H9 (cell line): ENCODE measurements around the gene CETN3. TPM values are rescaled to one million over a fixed set of nuclear protein-coding genes. Genes with fewer than 3 reads are reported as not detected.

Experiments used
- DNase-seq: peaks from one replicate; pipeline ENCODE4 v3.0.0-alpha.2; 2017
- H2AFZ ChIP-seq: one replicate; pipeline ENCODE4 v1.6.1; 2013; ENCODE audit warnings: mild to moderate bottlenecking, low read length, control low read depth, moderate library complexity
- H2AK5ac ChIP-seq: 2 replicates; pipeline ENCODE4 v1.6.1; 2013; ENCODE audit warnings: low read length, control low read depth, mixed read lengths; ENCODE audit not compliant: insufficient read length
- H2BK120ac ChIP-seq: one replicate; pipeline ENCODE4 v1.6.1; 2013; ENCODE audit warnings: low read depth, mild to moderate bottlenecking, low read length, control low read depth, inconsistent platforms; ENCODE audit not compliant: poor library complexity, severe bottlenecking
- H2BK12ac ChIP-seq: 2 replicates; pipeline ENCODE4 v1.6.1; 2013; ENCODE audit warnings: low read length, control low read depth, mixed read lengths, low read depth; ENCODE audit not compliant: insufficient read length
- H2BK15ac ChIP-seq: 2 replicates; pipeline ENCODE4 v1.6.1; 2013; ENCODE audit warnings: low read depth, low read length, control low read depth
- H2BK20ac ChIP-seq: one replicate; pipeline ENCODE4 v1.6.1; 2013; ENCODE audit warnings: low read depth, mild to moderate bottlenecking, low read length, control low read depth, inconsistent platforms; ENCODE audit not compliant: poor library complexity, severe bottlenecking
- H2BK5ac ChIP-seq: 2 replicates; pipeline ENCODE4 v1.6.1; 2013; ENCODE audit warnings: low read length, control low read depth, mixed read lengths; ENCODE audit not compliant: insufficient read length
- H3K14ac ChIP-seq: 2 replicates; pipeline ENCODE4 v1.6.1; 2013; ENCODE audit warnings: low read length, control low read depth; ENCODE audit not compliant: insufficient read depth
- H3K18ac ChIP-seq: 2 replicates; pipeline ENCODE4 v1.6.1; 2013; ENCODE audit warnings: low read depth, mild to moderate bottlenecking, mixed read lengths, low read length, control low read depth; ENCODE audit not compliant: insufficient read length
- H3K23ac ChIP-seq: 2 replicates; pipeline ENCODE4 v1.6.1; 2013; ENCODE audit warnings: low read length, control low read depth, mixed read lengths, low read depth; ENCODE audit not compliant: insufficient read length
- H3K23me2 ChIP-seq: 2 replicates; pipeline ENCODE4 v1.6.1; 2013; ENCODE audit warnings: low read depth, mild to moderate bottlenecking, mixed read lengths, low read length, control low read depth; ENCODE audit not compliant: insufficient read length, poor library complexity, severe bottlenecking
- H3K27ac ChIP-seq: 2 replicates; pipeline ENCODE4 v1.5.1; 2013; ENCODE audit warnings: low read length, control low read depth, mixed read lengths, low read depth; ENCODE audit not compliant: insufficient read length
- H3K27me3 ChIP-seq: 2 replicates; pipeline ENCODE4 v1.6.1; 2013; ENCODE audit warnings: low read length, control low read depth, inconsistent platforms; ENCODE audit not compliant: insufficient read depth
- H3K4ac ChIP-seq: 2 replicates; pipeline ENCODE4 v1.6.1; 2013; ENCODE audit warnings: low read depth, mild to moderate bottlenecking, control low read depth, inconsistent platforms, low read length, moderate library complexity
- H3K4me1 ChIP-seq: 2 replicates; pipeline ENCODE4 v1.6.1; 2013; ENCODE audit warnings: low read length, control low read depth, inconsistent platforms; ENCODE audit not compliant: insufficient read depth
- H3K4me2 ChIP-seq: 2 replicates; pipeline ENCODE4 v1.6.1; 2013; ENCODE audit warnings: low read length, control low read depth, mixed read lengths; ENCODE audit not compliant: insufficient read length, insufficient read depth
- H3K56ac ChIP-seq: 2 replicates; pipeline ENCODE4 v1.6.1; 2013; ENCODE audit warnings: low read depth, mild to moderate bottlenecking, mixed read lengths, low read length, control low read depth; ENCODE audit not compliant: insufficient read length
- H3K79me1 ChIP-seq: 2 replicates; pipeline ENCODE4 v1.6.1; 2013; ENCODE audit warnings: low read depth, mild to moderate bottlenecking, moderate library complexity, low read length, control low read depth, inconsistent platforms; ENCODE audit not compliant: insufficient read depth, poor library complexity, severe bottlenecking
- H3K79me2 ChIP-seq: 2 replicates; pipeline ENCODE4 v1.6.1; 2013; ENCODE audit warnings: low read length, control low read depth, inconsistent platforms; ENCODE audit not compliant: insufficient read depth
- H3K9ac ChIP-seq: 2 replicates; pipeline ENCODE4 v1.6.1; 2013; ENCODE audit warnings: low read length, control low read depth, mixed read lengths; ENCODE audit not compliant: insufficient read length; ENCODE audit errors: extremely low read depth
- H3K9me3 ChIP-seq: one replicate; pipeline ENCODE4 v1.6.1; 2013; ENCODE audit warnings: low read depth, low read length, inconsistent platforms; ENCODE audit not compliant: control insufficient read depth
- H3T11ph ChIP-seq: one replicate; pipeline ENCODE4 v1.6.1; 2013; ENCODE audit warnings: mild to moderate bottlenecking, low read length, control low read depth, inconsistent platforms
- H4K20me1 ChIP-seq: one replicate; pipeline ENCODE4 v1.6.1; 2013; ENCODE audit not compliant: control insufficient read depth, insufficient read length, insufficient read depth
- H4K5ac ChIP-seq: 2 replicates; pipeline ENCODE4 v1.6.1; 2013; ENCODE audit warnings: low read depth, mild to moderate bottlenecking, mixed read lengths, low read length, control low read depth; ENCODE audit not compliant: insufficient read length
- H4K8ac ChIP-seq: replicated peaks from 2 replicates; pipeline ENCODE4 v1.6.1; 2013; ENCODE audit warnings: low read length, control low read depth, mixed read lengths, low read depth; ENCODE audit not compliant: insufficient read length
- H4K91ac ChIP-seq: 2 replicates; pipeline ENCODE4 v1.6.1; 2013; ENCODE audit warnings: low read depth, mild to moderate bottlenecking, moderate library complexity, mixed read lengths, low read length, control low read depth; ENCODE audit not compliant: insufficient read length
- H3K27ac Mint-ChIP-seq, 3 experiments: 2 replicates in 2 of 3; 3 replicates in 1 of 3; pipeline ENCODE4 v1.8.0; 2020 to 2021; ENCODE audit warnings: mixed read lengths in 3 of 3, mild to moderate bottlenecking in 1 of 3, moderate library complexity in 1 of 3
- H3K27me3 Mint-ChIP-seq: 2 replicates; pipeline ENCODE4 v1.8.0; 2021; ENCODE audit warnings: low read depth, mild to moderate bottlenecking, moderate library complexity, mixed read lengths
- H3K36me3 Mint-ChIP-seq, 3 experiments: 2 replicates in 2 of 3; 3 replicates in 1 of 3; pipeline ENCODE4 v1.8.0; 2020 to 2021; ENCODE audit warnings: low read depth in 3 of 3, mixed read lengths in 3 of 3; ENCODE audit not compliant: insufficient read depth in 1 of 3
- H3K4me1 Mint-ChIP-seq, 2 experiments: 2 replicates each; pipeline ENCODE4 v1.8.0; 2020; ENCODE audit warnings: mixed read lengths in 2 of 2
- H3K4me3 Mint-ChIP-seq, 2 experiments: 2 replicates in 1 of 2; 3 replicates in 1 of 2; pipeline ENCODE4 v1.8.0; 2020 to 2021; ENCODE audit warnings: mild to moderate bottlenecking in 2 of 2, mixed read lengths in 2 of 2, moderate library complexity in 1 of 2
- H3K9me3 Mint-ChIP-seq, 2 experiments: 2 replicates in 1 of 2; 3 replicates in 1 of 2; pipeline ENCODE4 v1.8.0; 2020; ENCODE audit warnings: mild to moderate bottlenecking in 2 of 2, mixed read lengths in 2 of 2, moderate library complexity in 1 of 2
- WGBS: extraction: QIAGEN DNeasy Blood & Tissue Kit; methylation state at CpG from one replicate; pipeline ENCODE4 v1.1.7; 2013; ENCODE audit warnings: missing lambda C conversion rate, low lambda C conversion rate, mixed read lengths; ENCODE audit not compliant: insufficient read length; ENCODE audit errors: extremely low coverage; 5-methylcytosine and 5-hydroxymethylcytosine counted together
- total RNA-seq: library from RNA; stranded (reverse); gene quantifications from 2 replicates; pipeline ENCODE4 v1.2.1, GENCODE V29; 2021
- TF ChIP-seq, protein P1 (sequence below): fragments of 200-600 bp; sonication (generic); conservative IDR thresholded peaks from 3 replicates; pipeline ENCODE4 v1.8.0; 2021; ENCODE audit warnings: antibody characterized with exemption, mild to moderate bottlenecking

CETN3 gene
- total RNA-seq, 1 experiment from 2014 or later, result 36.3 TPM

DNA sequence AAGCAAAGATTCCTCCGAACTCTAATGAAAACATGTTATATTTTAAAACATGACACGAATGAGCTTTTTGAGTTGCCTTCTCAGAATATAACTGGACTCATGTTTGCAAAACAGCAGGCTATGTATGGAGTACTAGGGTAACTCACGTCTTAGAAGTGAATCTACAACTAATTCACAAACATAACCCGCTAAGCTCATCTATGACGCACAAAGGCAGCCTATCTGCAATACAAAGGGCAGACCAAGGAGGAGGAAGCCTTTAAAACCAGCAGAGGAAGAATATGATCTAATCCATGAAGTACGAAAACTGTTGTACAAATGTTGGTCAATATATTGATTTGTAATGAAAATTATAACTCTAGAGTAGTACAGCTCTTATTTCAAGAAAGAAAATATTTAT is 67.0 kb downstream of the CETN3 start:
- peaks cover 6 to 12% of the 10 kb centered on the region in 2 experiments; a peak in 3 of 4 replicates for H3K4me1 Mint-ChIP-seq
- no peak overlapping the region for H2AFZ ChIP-seq
- H3K14ac ChIP-seq, result no peak overlapping the region
- H4K20me1 ChIP-seq, result no peaks in the 10 kb centered on the region
- H3T11ph ChIP-seq, result no peak overlapping the region
- no peak overlapping the region for H2AK5ac ChIP-seq
- TF ChIP-seq, protein P1, sequence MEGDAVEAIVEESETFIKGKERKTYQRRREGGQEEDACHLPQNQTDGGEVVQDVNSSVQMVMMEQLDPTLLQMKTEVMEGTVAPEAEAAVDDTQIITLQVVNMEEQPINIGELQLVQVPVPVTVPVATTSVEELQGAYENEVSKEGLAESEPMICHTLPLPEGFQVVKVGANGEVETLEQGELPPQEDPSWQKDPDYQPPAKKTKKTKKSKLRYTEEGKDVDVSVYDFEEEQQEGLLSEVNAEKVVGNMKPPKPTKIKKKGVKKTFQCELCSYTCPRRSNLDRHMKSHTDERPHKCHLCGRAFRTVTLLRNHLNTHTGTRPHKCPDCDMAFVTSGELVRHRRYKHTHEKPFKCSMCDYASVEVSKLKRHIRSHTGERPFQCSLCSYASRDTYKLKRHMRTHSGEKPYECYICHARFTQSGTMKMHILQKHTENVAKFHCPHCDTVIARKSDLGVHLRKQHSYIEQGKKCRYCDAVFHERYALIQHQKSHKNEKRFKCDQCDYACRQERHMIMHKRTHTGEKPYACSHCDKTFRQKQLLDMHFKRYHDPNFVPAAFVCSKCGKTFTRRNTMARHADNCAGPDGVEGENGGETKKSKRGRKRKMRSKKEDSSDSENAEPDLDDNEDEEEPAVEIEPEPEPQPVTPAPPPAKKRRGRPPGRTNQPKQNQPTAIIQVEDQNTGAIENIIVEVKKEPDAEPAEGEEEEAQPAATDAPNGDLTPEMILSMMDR, result no peak
- H3K4me1 ChIP-seq, result peaks cover 3% of the 10 kb centered on the region; the same call in 1 of the 2 replicates
- 0 out of 7 replicates have a peak overlapping the region, but pooled peaks of 1 of the 3 experiments have one; percentile 24 for H3K27ac Mint-ChIP-seq
- H3K56ac ChIP-seq, result no peak overlapping the region
- WGBS, result no CpG with 5 or more reads among the region's 6 CpGs
- H3K36me3 Mint-ChIP-seq, result peaks cover 0 to 3% (median 0%) of the 10 kb centered on the region in 3 experiments; a peak in 1 of 7 replicates
- H2BK120ac ChIP-seq, result no peak overlapping the region
- no peak overlapping the region for H2BK15ac ChIP-seq
- no peaks in the 10 kb centered on the region for H3K79me1 ChIP-seq
- H2BK20ac ChIP-seq, result no peak overlapping the region
- no peak for DNase-seq
- H4K8ac ChIP-seq, result no peak overlapping the region
- H3K4ac ChIP-seq, result no peak overlapping the region
- H2BK12ac ChIP-seq, result no peak overlapping the region
- no peak overlapping the region for H3K4me2 ChIP-seq
- no peaks in the 10 kb centered on the region for H3K9me3 ChIP-seq
- H4K91ac ChIP-seq, result no peak overlapping the region
- H3K9me3 Mint-ChIP-seq, result no peaks in the 10 kb centered on the region; a peak in 1 of 5 replicates
- no peaks in the 10 kb centered on the region for H3K23me2 ChIP-seq
- H3K4me3 Mint-ChIP-seq, result no peak overlapping the region
- H3K79me2 ChIP-seq, result no peaks in the 10 kb centered on the region
- H3K9ac ChIP-seq, result no peak overlapping the region
- no peak overlapping the region for H2BK5ac ChIP-seq
- H3K23ac ChIP-seq, result no peak overlapping the region
- H3K27me3 Mint-ChIP-seq, result no peaks in the 10 kb centered on the region; the same call in 1 of the 2 replicates
- H3K27ac ChIP-seq, result no peak overlapping the region
- no peaks in the 10 kb centered on the region for H3K27me3 ChIP-seq
- H3K18ac ChIP-seq, result no peak overlapping the region
- no peak overlapping the region for H4K5ac ChIP-seq

Other genes with a start within 250 kb of the CETN3 start
- 4.7 and 4.9 TPM in 2 replicates for gene MBLAC2, start 65.0 kb upstream of the CETN3 start, total RNA-seq
- 73.6 and 75.4 TPM in 2 replicates for gene POLR3G, start 65.1 kb upstream of the CETN3 start, total RNA-seq
- 14.0 and 16.5 TPM in 2 replicates for gene LYSMD3, start 119.8 kb upstream of the CETN3 start, total RNA-seq
- 55.4 and 64.8 TPM in 2 replicates for gene ADGRV1, start 149.0 kb upstream of the CETN3 start, total RNA-seq